Panc1 (cell line): ENCODE measurements around the gene FGD3.

Source experiments
- POLR2AphosphoS5 ChIP-seq: IDR thresholded peaks from 2 replicates; pipeline ENCODE4 v1.6.1; 2012; ENCODE audit warnings: mild to moderate bottlenecking, low read depth, low read length, moderate library complexity
- TF ChIP-seq, protein P1 (sequence below): fragments of 450-650 bp; IDR thresholded peaks from 2 replicates; pipeline ENCODE4 v1.5.1; 2017; ENCODE audit warnings: mild to moderate bottlenecking
- TF ChIP-seq, protein P2 (sequence below), 2 experiments: IDR thresholded peaks; 2 replicates each; pipeline ENCODE4 v1.6.1; 2011 to 2012; ENCODE audit warnings: low read depth in 2 of 2, control low read depth in 1 of 2, low read length in 1 of 2, mild to moderate bottlenecking in 1 of 2, moderate library complexity in 1 of 2; ENCODE audit not compliant: insufficient read depth in 1 of 2

DNA sequence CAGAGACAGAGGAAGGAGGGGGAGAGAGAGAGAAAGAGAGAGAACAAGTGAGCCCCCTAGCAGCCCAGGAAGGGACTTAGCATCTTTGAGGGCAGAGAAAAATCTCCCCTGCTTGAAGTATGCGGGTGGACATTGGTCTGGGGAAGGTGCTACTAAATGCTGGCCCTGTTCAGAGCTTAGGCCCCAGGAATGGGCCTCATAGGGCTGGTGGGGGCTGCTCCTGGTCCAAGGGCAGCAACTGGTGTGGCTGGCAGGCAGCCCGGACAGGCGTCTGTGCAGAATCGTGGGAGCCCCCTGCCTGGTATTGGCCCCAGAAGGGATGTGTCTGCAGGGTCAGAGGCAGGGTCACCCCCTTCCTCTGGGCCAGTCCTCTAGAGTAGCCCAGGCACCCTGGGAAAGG, 63.4 kb downstream of the FGD3 start:
- TF ChIP-seq, protein P1, sequence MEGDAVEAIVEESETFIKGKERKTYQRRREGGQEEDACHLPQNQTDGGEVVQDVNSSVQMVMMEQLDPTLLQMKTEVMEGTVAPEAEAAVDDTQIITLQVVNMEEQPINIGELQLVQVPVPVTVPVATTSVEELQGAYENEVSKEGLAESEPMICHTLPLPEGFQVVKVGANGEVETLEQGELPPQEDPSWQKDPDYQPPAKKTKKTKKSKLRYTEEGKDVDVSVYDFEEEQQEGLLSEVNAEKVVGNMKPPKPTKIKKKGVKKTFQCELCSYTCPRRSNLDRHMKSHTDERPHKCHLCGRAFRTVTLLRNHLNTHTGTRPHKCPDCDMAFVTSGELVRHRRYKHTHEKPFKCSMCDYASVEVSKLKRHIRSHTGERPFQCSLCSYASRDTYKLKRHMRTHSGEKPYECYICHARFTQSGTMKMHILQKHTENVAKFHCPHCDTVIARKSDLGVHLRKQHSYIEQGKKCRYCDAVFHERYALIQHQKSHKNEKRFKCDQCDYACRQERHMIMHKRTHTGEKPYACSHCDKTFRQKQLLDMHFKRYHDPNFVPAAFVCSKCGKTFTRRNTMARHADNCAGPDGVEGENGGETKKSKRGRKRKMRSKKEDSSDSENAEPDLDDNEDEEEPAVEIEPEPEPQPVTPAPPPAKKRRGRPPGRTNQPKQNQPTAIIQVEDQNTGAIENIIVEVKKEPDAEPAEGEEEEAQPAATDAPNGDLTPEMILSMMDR: no peak
- TF ChIP-seq, protein P2, sequence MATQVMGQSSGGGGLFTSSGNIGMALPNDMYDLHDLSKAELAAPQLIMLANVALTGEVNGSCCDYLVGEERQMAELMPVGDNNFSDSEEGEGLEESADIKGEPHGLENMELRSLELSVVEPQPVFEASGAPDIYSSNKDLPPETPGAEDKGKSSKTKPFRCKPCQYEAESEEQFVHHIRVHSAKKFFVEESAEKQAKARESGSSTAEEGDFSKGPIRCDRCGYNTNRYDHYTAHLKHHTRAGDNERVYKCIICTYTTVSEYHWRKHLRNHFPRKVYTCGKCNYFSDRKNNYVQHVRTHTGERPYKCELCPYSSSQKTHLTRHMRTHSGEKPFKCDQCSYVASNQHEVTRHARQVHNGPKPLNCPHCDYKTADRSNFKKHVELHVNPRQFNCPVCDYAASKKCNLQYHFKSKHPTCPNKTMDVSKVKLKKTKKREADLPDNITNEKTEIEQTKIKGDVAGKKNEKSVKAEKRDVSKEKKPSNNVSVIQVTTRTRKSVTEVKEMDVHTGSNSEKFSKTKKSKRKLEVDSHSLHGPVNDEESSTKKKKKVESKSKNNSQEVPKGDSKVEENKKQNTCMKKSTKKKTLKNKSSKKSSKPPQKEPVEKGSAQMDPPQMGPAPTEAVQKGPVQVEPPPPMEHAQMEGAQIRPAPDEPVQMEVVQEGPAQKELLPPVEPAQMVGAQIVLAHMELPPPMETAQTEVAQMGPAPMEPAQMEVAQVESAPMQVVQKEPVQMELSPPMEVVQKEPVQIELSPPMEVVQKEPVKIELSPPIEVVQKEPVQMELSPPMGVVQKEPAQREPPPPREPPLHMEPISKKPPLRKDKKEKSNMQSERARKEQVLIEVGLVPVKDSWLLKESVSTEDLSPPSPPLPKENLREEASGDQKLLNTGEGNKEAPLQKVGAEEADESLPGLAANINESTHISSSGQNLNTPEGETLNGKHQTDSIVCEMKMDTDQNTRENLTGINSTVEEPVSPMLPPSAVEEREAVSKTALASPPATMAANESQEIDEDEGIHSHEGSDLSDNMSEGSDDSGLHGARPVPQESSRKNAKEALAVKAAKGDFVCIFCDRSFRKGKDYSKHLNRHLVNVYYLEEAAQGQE (IDR thresholded peaks at IDR 0.05; ENCODE audit: insufficient read depth in 1 of 2, low read depth in 2 of 2, low read length in 1 of 2): no peak
- no peak for TF ChIP-seq POLR2AphosphoS5
